Natural killer cell (primary cell): Measurements from ENCODE around the gene OR6N1. TPM values are rescaled to one million over a fixed set of nuclear protein-coding genes. Genes with fewer than 3 reads are reported as not detected.
A peak's percentile ranks its signal among the peaks of the same experiment; 100 is the strongest.

Experiments used
- ATAC-seq, 3 donors: fragments of 150-1000 bp in 2 of 3; fragments of 200-7000 bp in 1 of 3; cut with Tn5 transposase; 1 replicate in 1 of 3; 2 replicates in 2 of 3; pipeline ENCODE4 v1.10.0; 2021; ENCODE audit warnings: mild to moderate bottlenecking in 2 of 3, moderate library complexity in 2 of 3
- DNase-seq, 2 donors: peaks; one replicate each; pipeline versions ENCODE4 v3.0.0 to v3.0.0-alpha.2; 2013 to 2021; ENCODE audit warnings: mixed read lengths in 1 of 2
- H3K27ac ChIP-seq: one replicate; pipeline ENCODE4 v1.5.1; 2013; ENCODE audit warnings: mild to moderate bottlenecking, low read length
- H3K27me3 ChIP-seq: one replicate; pipeline ENCODE4 v1.6.1; 2013; ENCODE audit warnings: low read length; ENCODE audit not compliant: control insufficient read depth, insufficient read depth
- H3K36me3 ChIP-seq: one replicate; pipeline ENCODE4 v1.6.1; 2013; ENCODE audit warnings: low read length; ENCODE audit not compliant: control insufficient read depth, insufficient read depth
- H3K4me1 ChIP-seq: one replicate; pipeline ENCODE4 v1.6.1; 2013; ENCODE audit warnings: low read length; ENCODE audit not compliant: control insufficient read depth, insufficient read depth
- H3K4me3 ChIP-seq: one replicate; pipeline ENCODE4 v1.5.1; 2013; ENCODE audit warnings: low read length
- H3K9me3 ChIP-seq: one replicate; pipeline ENCODE4 v1.6.1; 2013; ENCODE audit warnings: low read length; ENCODE audit not compliant: control insufficient read depth, insufficient read depth
- H3K27ac Mint-ChIP-seq, 2 donors: one replicate each; pipeline ENCODE4 v1.8.0; 2022; ENCODE audit warnings: mild to moderate bottlenecking in 2 of 2, mixed read lengths in 2 of 2, moderate library complexity in 1 of 2
- H3K27me3 Mint-ChIP-seq, 2 donors: one replicate each; pipeline ENCODE4 v1.8.0; 2022; ENCODE audit warnings: low read depth in 2 of 2, mixed read lengths in 2 of 2
- H3K36me3 Mint-ChIP-seq: one replicate; pipeline ENCODE4 v1.8.0; 2022; ENCODE audit warnings: mixed read lengths
- H3K4me1 Mint-ChIP-seq, 2 donors: one replicate each; pipeline ENCODE4 v1.8.0; 2022; ENCODE audit warnings: mixed read lengths in 2 of 2
- H3K4me3 Mint-ChIP-seq: one replicate; pipeline ENCODE4 v1.8.0; 2022; ENCODE audit warnings: mild to moderate bottlenecking, moderate library complexity, mixed read lengths
- H3K9me3 Mint-ChIP-seq, 2 donors: one replicate each; pipeline ENCODE4 v1.8.0; 2022; ENCODE audit warnings: mixed read lengths in 2 of 2
- CTCF ChIP-seq: fragments of 200-600 bp; IDR thresholded peaks from one replicate; pipeline ENCODE4 v1.8.0; 2022; ENCODE audit warnings: antibody characterized with exemption
- WGBS: methylation state at CpG from one replicate; pipeline ENCODE4 v1.1.7; 2013; ENCODE audit warnings: missing lambda C conversion rate; ENCODE audit not compliant: insufficient coverage; 5-methylcytosine and 5-hydroxymethylcytosine counted together
- intact Hi-C: fragments of 100-400 bp; cut with micrococcal nuclease; formaldehyde crosslinking; loops from one replicate; pipeline ENCODE4 v1.14.2; 2022
- total RNA-seq, 4 donors: library from RNA; stranded (reverse); fragments of 120-200 nt in 1 of 4; gene quantifications; one replicate each; pipeline versions ENCODE4 v1.2.3 to v1.2.4, GENCODE V29; 2013 to 2022

The OR6N1 gene
- total RNA-seq, 3 donors from 2014 or later (not counting 1 experiment from before 2014, with no cell fraction given): 4.0 TPM; not detected in 2

GRCh38 chr1:158812336-158812735 is 40.3 kb upstream of the OR6N1 start:
- no peaks in the 10 kb centered on the region for H3K27me3 Mint-ChIP-seq
- no peaks in the 10 kb centered on the region for H3K36me3 Mint-ChIP-seq
- no peaks in the 10 kb centered on the region for H3K9me3 Mint-ChIP-seq
- DNase-seq (no peak), ATAC-seq (no peak)
- Histone ChIP-seq H3K9me3 (no peaks in the 10 kb centered on the region), H3K4me1 (peaks cover 4% of the 10 kb centered on the region), H3K36me3 (no peaks in the 10 kb centered on the region), H3K27me3 (no peaks in the 10 kb centered on the region), H3K27ac (no peak overlapping the region), H3K4me3 (no peak overlapping the region)
- H3K4me3 Mint-ChIP-seq: no peak overlapping the region
- intact Hi-C loops: no loop called here
- no peak for TF ChIP-seq CTCF
- WGBS: 67% methylated on average over 1 of the region's 2 CpGs
- peaks cover 10 to 17% of the 10 kb centered on the region in 2 donors for H3K4me1 Mint-ChIP-seq
- H3K27ac Mint-ChIP-seq: no peak overlapping the region

- intact Hi-C loops: no loop called here
- Mint-ChIP-seq H3K9me3 (no peaks in the 10 kb centered on the region), H3K27me3 (no peaks in the 10 kb centered on the region), H3K4me1 (peaks cover 10 to 17% of the 10 kb centered on the region in 2 donors), H3K36me3 (no peaks in the 10 kb centered on the region), H3K27ac (no peak overlapping the region), H3K4me3 (no peak overlapping the region)
- Histone ChIP-seq H3K4me3 (no peak overlapping the region), H3K36me3 (no peaks in the 10 kb centered on the region), H3K27me3 (no peaks in the 10 kb centered on the region), H3K27ac (no peak overlapping the region), H3K4me1 (peaks cover 4% of the 10 kb centered on the region), H3K9me3 (no peaks in the 10 kb centered on the region)
- DNase-seq (no peak), ATAC-seq (no peak)
- WGBS: 92% methylated on average over 4 of the region's 4 CpGs
- no peak for TF ChIP-seq CTCF
These were observed 38.3 kb upstream of the OR6N1 start for GRCh38 chr1:158810311-158810710.

GRCh38 chr1:158809862-158810261 is 37.9 kb upstream of the OR6N1 start:
- peaks cover 10 to 17% of the 10 kb centered on the region in 2 donors for H3K4me1 Mint-ChIP-seq
- no peaks in the 10 kb centered on the region for H3K27me3 Mint-ChIP-seq
- H3K4me3 Mint-ChIP-seq: no peak overlapping the region
- Histone ChIP-seq H3K4me1 (peaks cover 4% of the 10 kb centered on the region), H3K36me3 (no peaks in the 10 kb centered on the region), H3K27me3 (no peaks in the 10 kb centered on the region), H3K9me3 (no peaks in the 10 kb centered on the region), H3K4me3 (no peak overlapping the region), H3K27ac (no peak overlapping the region)
- peak in 1 of 3 donors; percentile 61 for ATAC-seq
- H3K27ac Mint-ChIP-seq: no peak overlapping the region
- no peaks in the 10 kb centered on the region for H3K9me3 Mint-ChIP-seq
- no peak for TF ChIP-seq CTCF
- 81% methylated on average over 5 of the region's 5 CpGs for WGBS
- H3K36me3 Mint-ChIP-seq: no peaks in the 10 kb centered on the region
- no peak for DNase-seq
- intact Hi-C loops: no loop called here

GRCh38 chr1:158809256-158809655 is 37.3 kb upstream of the OR6N1 start:
- intact Hi-C loops: no loop called here
- H3K27me3 ChIP-seq: no peaks in the 10 kb centered on the region
- Mint-ChIP-seq H3K4me3 (no peak overlapping the region), H3K36me3 (no peaks in the 10 kb centered on the region), H3K4me1 (peaks cover 10 to 17% of the 10 kb centered on the region in 2 donors), H3K27me3 (no peaks in the 10 kb centered on the region), H3K27ac (no peak overlapping the region), H3K9me3 (no peaks in the 10 kb centered on the region)
- DNase-seq: no peak
- no peak overlapping the region for H3K4me3 ChIP-seq
- no peak overlapping the region for H3K27ac ChIP-seq
- TF ChIP-seq CTCF: no peak
- H3K36me3 ChIP-seq: no peaks in the 10 kb centered on the region
- H3K4me1 ChIP-seq: peaks cover 4% of the 10 kb centered on the region
- ATAC-seq: no peak
- 78% methylated on average over 3 of the region's 3 CpGs for WGBS
- H3K9me3 ChIP-seq: no peaks in the 10 kb centered on the region
